Central memory CD4-positive, alpha-beta T cell (primary cell): ENCODE data around the gene STAC2.

Experiments
- DNase-seq: peaks from one replicate; pipeline ENCODE4 v3.0.0; 2022

The STAC2 gene

GRCh38 chr17:39209317-39210092 is 16.2 kb downstream of the STAC2 start:
- DNase-seq: peak; percentile 58

GRCh38 chr17:39208893-39209292 is 16.9 kb downstream of the STAC2 start:
- DNase-seq: no peak

GRCh38 chr17:39208136-39208535 is 17.6 kb downstream of the STAC2 start:
- DNase-seq: no peak

- DNase-seq: no peak
Measured at GRCh38 chr17:39205112-39205526, 20.6 kb downstream of the STAC2 start.

- no peak for DNase-seq
Measured at GRCh38 chr17:39204245-39204644, 21.5 kb downstream of the STAC2 start.

GRCh38 chr17:39200957-39201510 is 24.7 kb downstream of the STAC2 start:
- DNase-seq: no peak

- DNase-seq: no peak
Measured at GRCh38 chr17:39200070-39200879, 25.5 kb downstream of the STAC2 start, which contains the start of gene RPL19. TSS of gene RPL19 (plus strand) at chr17:39200283. CDS start at chr17:39200345, 62 bp downstream.

- peak; percentile 88 for DNase-seq
Measured at GRCh38 chr17:39199820-39200069, 26.0 kb downstream of the STAC2 start.

GRCh38 chr17:39198186-39198566 is 27.6 kb downstream of the STAC2 start:
- no peak for DNase-seq

- DNase-seq: peak; percentile 52
Measured at GRCh38 chr17:39197380-39198185, 28.2 kb downstream of the STAC2 start, which contains the start of gene CACNB1. TSS of gene CACNB1 (minus strand) at chr17:39197669. CDS start at chr17:39197495, 174 bp downstream.

GRCh38 chr17:39196808-39197291 is 28.9 kb downstream of the STAC2 start:
- no peak for DNase-seq

- DNase-seq: no peak
Measured at GRCh38 chr17:39196241-39196807, 29.4 kb downstream of the STAC2 start.

GRCh38 chr17:39195568-39196160 is 30.1 kb downstream of the STAC2 start:
- DNase-seq: no peak

- DNase-seq: no peak
Measured at GRCh38 chr17:39194985-39195524, 30.7 kb downstream of the STAC2 start.

- no peak for DNase-seq
Measured at GRCh38 chr17:39194089-39194984, 31.4 kb downstream of the STAC2 start.

- DNase-seq: no peak
Measured at GRCh38 chr17:39193346-39193745, 32.4 kb downstream of the STAC2 start.

GRCh38 chr17:39192901-39193300 is 32.8 kb downstream of the STAC2 start:
- DNase-seq: no peak

- no peak for DNase-seq
Measured at GRCh38 chr17:39191750-39192510, 33.8 kb downstream of the STAC2 start.

- DNase-seq: no peak
Measured at GRCh38 chr17:39187152-39187830, 38.5 kb downstream of the STAC2 start.
